Inflammatory macrophage treated with lipopolysaccharide for 1 hour (primary cell): ENCODE results near the gene KCNJ4.
A peak's percentile ranks its signal among the peaks of the same experiment; 100 is the strongest.
"Not testable (repeated sequence)": the region's sequence is repeated elsewhere in the genome, so short reads cannot be mapped to it uniquely, and the experiment has no call there.

Source experiments
- DNase-seq, 2 donors: peaks; one replicate each; pipeline ENCODE4 v3.0.0-alpha.2; 2020 to 2022

The KCNJ4 gene

DNA sequence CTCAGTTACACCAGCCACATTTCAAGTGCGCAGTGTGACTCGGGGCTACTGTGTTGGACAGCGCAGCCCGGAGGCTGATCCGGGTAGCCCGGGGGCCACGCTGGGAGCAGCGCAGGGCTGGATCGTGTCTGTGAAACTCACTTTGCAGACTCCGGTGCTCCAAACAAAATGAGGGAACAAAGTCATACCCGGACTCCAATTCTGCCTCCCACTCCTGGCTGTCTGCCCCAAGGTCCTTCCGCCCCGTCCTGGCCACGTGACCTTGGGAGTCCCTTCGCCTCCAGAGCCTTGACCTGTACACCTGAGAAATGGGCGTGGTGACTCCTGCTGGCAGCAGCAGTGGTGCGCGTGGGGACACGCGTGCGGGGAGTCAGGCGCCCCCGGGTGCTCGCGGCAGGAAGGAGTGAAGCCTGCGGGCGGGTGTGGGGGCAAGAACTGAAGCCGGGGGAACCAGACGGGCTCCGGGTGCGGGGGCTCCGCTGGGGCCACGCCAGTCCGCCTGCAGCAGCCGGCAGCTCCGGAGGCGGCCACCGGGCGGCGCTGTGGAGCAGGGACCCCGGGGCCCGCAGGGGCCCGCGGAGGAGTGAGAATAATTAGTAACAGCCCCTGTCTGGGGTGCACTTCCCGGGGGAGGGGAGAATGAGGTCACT is 42.4 kb downstream of the KCNJ4 start:
- DNase-seq: no peak

DNA sequence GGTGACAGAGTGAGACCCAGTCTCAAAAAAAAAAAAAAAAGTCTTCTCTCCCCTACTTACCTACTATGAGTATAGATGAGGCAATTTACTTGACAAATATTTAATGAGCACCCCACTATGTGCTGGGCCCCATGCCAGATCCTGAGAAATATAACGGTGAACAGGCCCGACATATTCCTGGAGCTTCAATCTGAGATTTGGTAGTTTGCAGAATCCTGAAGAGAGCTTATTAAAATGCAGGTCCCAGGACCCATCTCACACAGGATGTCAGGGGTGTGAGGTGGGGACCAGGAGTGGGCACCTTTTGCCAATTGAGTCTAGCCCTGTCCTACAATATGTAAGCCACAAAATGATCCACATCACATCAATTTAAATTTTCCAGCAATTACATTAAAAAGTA is 44.0 kb downstream of the KCNJ4 start:
- DNase-seq: no peak

DNA sequence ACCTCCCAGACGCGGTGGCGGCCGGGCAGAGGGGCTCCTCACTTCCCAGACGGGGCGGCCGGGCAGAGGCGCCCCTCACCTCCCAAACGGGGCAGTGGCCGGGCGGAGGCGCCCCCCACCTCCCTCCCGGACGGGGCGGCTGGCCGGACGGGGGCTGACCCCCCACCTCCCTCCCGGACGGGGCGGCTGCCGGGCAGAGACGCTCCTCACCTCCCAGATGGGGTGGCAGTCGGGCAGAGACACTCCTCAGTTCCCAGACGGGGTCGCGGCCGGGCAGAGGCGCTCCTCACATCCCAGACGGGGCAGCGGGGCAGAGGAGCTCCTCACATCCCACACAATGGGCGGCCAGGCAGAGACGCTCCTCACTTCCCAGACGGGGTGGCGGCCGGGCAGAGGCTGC is 45.1 kb downstream of the KCNJ4 start:
- DNase-seq: not testable (repeated sequence)

DNA sequence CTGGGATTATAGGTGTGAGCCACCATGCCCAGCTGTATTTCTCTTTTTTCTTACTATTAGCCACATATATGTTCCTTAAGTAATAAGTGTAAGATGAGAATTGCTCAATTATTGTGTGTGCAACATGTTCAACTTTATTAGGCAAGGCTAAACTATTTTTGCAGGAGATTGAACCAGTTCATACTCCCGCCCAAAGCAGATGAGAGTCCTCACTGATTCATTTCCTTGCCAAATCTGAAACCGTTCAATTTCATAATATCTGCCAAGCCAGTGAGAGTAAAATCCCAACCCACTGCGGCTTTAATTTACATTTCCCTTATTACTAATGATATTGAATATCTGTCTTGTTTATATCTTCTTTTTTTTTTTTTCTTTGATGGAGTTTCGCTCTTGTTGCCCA is 48.4 kb downstream of the KCNJ4 start:
- DNase-seq: peak; percentile 89 to 93

DNA sequence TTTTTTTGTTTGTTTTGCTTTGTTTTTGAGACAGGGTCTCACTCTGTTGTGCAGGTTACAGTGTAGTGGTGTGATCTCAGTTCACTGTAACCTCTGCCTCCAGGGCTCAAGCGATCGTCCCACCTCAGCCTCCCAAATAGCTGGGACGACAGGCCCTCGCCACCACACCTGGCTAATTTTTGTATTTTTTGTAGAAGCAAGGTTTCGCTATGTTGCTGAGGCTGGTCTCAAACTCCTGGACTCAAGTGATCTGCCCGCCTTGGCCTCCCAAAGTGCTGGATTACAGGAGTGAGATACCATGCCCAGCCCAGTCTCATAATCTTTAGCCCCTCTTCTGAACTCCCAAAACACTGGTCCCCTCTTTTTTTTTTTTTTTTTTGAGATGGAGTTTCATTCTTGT is 50.6 kb downstream of the KCNJ4 start:
- no peak for DNase-seq

DNA sequence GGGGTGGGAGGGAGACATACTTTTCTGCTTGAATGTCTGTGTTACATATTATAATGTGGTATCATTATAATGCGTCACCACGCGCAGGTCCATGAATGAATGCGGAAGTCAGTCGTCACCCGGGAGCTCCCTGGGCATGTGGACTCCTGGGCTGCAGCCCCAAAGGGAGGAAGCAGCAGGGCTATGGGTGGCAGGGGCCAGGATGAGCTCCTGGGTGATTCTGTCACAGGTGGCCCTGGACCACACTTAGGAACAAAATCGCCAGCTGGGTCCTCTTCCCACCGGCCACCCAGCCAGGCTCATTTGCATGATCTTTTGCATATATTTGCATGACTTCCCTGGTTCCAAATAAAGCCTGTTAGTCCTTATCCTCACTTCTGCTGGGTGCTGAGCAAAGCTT is 51.2 kb downstream of the KCNJ4 start:
- no peak for DNase-seq

DNA sequence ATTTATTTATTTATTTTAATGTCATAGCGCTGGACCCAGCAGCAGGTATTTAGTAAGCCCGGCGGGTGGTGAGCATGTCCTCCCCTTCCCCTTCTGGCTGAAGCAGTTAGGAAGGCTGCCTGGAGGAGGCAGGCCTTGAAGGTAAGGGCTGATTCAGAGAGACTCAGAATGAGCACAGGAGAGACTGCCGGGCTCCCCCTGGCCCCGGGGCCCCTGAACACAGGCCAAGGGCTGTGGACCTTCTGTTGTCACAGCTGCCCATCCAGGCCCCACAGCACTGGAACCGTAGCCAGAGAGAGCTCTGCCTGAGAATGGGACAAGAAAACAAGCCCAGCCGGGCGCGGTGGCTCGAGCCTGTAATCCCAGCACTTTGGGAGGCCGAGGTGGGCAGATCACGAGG is 52.8 kb downstream of the KCNJ4 start:
- DNase-seq: no peak

DNA sequence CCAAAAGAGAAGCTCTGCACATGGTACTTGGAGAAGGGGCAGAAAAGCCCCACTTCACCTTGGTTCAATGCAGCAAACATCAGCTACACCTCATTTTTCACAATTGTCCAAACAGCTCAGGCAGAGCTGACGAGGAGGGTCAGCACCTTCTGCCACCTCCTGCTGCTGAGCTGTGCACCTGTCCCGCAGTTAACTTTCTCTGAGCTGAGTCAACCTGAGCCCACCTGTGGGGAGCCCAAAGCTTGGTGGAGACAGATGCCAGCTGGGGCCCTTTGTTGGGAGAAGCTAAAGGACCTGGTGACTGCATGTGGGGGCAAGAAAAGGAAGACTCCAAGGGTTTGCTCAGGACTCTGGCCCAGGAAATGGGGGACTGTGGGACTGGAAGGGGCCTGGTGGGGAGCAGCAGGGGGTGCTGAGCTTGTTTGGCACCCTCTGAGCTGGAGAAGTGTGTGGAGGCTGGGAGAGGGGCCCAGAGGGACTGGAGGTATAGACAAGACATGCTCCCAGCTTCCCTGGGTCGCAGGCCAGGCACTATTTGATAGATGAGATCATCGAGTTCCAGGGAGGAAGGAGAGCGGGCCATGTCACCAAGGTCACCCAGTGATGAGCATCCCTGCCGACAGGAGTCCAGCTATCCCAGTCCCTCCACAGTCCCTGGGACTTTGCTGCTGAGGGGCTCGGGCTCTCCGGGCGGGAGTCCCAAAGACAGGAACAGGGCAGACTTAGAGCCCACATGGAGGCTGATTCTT is 53.5 kb downstream of the KCNJ4 start:
- DNase-seq: no peak

DNA sequence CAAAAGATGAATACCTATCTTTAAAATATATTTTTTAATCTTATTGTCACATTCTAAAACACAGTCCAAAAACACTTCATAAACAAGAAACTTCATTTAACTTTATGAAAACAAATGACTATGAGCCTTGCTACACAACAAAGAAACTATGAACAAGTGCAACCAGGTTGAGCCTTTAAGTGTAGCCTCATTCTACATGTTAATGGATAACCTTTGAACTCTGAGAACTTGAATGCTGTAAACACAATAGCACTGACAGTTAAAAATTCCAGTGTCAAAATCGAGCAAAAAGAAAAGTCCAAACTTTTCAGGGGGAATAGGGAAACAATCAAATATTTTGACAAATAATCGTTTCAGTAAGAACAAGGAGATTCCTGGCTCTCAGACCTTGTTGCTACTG is 54.7 kb downstream of the KCNJ4 start:
- not testable (repeated sequence) for DNase-seq

DNA sequence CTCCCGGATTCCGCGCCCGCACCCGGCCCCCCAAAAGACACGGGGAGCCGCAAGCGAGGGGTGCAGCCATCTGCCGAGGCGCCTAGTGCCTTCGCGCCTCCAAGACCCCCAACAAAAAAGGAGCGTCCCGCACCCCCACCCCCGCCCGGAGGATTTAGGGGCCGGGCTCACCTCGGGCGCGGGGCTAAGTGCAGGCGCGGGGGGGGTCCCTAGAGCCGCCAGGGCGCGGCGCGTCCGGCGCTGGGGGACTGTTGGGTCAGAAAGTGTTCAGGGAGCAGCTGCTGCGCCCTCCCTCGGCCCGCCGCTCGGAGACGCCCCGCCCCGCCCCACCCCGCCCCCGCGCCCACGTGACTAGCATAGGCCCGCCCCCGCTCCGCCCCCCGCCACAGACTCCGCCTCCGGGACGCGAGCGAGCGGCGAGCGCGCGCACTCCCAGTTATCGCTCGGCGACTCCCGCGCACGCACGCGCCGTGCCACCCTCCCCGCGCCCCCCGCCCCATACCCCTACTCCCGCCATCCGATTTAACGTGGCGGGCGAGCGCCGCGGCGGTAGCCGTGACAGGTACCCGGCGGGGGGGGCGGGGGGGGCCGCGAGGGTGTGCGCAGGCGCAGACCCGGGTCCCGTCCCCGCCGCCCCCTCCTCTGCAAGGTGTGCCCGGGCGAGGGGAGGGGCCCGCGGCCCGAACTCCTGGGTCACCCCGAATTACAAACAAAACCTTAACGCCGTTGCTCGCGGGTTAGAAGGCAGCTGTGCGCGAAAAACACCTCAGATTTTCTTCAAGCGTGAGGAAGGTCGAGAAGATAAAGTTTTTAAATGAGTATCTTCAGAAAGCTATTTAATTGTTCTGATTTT is 56.2 kb downstream of the KCNJ4 start:
- DNase-seq: peak; percentile 69 to 85

DNA sequence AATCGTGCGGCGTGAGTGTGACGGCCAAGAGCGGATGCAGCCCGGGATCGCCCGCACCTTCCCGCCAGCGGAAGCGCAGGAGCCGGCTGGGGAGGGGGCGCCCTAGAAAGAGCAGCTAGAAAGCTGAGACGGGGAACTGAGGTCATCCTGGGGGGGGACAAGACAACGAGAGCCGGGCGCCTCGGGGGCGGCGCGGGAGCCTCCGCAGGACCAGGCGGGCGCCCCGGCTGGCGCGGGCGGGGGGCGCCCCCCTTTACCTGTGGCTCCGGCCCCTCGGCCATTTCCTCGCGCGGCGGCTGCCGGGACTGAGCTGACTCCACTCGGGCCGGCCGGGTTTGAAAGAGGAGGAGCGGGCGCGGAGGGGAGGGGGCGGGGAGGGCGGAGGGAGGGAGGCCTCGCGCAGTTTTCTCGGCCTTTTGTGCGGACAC is 56.8 kb downstream of the KCNJ4 start:
- not testable (repeated sequence) for DNase-seq

DNA sequence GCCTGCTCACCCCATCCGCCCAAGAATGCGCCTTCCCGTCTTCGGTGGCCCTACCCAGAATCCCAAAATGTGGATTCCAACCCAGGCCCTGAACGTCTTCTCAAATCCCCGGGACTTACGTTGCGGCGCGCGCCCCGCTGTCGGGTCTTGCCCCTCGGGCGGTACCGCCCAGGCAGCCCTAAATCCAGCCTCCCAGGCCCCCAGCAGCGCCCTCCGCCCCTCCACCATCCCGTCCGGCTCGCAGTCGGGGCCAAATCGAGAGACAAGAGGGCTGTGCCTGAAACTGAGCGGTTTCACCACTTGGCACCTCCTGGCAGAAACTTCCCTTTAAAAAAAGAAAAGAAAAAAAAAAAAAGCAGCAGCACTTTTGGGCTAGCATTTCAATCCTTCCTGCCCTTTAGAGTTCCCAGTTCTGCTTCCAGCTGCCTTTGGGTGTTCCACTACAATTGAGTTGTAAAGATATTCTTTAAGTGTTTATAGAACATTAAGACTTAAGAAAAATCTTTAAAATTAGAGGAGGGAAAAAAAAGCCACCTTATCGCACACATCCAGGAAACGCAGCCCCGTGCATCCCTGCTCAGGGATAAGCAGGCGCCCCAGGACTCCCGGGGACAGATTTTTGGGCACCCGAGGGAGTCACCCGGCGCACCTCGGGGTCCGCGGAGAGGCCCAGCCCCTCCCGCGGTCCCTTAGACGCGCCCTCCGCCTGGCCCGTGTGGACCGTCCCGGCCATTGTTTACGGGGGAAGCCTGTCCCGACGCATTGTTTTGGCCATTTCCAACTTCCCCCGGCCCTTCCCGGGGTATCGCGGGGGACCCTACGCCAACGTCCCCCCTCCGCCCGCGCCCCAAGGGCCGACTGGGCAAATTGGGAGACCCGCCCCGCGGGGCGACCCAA is 57.6 kb downstream of the KCNJ4 start:
- peak in 1 of 2 donors; percentile 19 for DNase-seq

DNA sequence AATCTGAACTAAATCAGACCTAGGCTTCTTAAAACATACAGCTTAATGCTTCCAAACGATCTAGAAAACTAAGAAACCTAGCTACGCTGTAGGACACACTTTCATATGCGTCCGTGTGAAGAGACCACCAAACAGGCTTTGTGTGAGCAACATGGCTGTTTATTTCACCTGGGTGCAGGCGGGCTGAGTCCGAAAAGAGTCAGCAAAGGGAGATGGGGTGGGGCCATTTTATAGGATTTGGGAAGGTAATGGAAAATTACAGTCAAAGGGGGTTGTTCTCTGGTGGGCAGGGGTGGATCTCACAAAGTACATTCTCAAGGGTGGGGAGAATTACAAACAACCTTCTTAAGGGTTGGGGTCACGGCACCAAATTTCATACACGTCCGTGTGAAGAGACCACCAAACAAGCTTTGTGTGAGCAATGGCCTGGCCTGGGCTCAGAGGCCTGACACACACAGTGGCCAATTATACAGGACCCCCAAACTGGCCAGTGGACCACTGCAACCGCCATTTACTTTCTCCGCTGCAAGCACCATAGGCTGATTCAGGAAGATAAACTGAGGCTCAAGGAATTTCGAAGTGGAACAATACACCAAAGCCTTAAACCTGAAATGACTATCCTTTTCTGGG is 58.4 kb downstream of the KCNJ4 start:
- DNase-seq: not testable (repeated sequence)

DNA sequence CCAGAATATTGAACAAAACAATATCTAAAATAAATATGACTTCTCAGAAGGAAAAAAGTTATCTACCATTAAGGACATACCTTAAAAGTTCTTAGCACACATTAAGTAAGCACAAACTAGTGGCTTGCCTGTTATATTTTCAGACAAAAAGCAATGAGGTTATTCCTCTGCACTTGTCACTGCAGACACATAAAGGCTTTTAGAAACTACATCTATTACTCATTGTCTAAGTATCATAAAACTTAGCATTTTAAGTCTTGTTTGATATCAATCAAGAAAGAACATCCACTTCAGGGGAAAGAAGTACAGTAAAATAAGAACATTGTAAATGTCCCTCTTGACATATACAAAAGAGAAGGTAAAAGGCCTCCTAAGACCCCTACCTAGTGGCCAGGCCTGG is 59.1 kb downstream of the KCNJ4 start:
- DNase-seq: not testable (repeated sequence)

DNA sequence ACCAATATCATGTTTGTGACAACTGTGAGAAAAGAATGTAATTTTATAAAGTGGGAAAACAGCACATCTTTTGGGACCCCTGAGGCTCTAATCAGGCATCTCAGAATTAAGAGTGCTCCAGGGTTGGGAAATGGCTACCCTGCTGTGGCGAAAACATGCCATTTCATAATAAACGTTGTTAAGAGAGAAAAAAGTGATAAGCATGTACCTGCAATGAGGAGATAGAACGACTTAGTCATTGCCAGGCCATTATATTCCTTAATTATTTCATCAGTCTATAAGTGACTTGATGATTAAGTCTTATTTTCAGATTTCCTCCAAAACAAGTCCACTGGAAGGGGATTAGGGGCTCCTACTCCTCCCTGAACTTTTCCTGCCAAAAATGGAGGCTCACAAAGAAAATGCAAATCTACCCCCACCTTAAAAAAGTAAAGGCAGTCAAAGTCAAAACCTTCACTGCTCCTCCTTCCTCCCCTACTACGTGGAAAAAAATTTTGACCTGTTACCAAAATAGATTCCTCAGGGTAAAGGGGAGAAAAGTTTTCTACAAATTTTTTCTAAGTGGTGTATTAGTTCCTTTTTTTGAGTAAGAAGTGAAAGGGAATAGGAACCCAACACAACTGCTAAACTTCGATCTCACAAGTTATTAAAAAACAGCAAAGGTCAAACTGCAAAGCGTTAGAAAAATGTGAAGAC is 59.9 kb downstream of the KCNJ4 start:
- not testable (repeated sequence) for DNase-seq

DNA sequence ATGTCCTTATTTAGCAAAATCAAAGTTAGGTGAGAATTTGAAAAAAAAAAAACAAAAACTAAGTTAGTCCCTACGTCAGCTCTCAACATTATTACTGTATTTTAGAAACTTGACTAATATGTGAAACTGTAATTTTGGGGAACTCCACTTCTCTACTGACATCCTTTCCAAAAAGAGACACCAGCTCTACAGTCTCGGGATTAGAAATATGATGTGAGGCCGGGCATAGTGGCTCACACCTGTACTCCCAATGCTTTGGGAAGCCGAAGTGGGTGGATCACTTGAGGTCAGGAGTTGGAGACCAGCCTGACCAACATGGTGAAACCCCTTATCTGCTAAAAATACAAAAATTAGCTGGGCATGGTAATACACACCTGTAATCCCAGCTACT is 65.6 kb downstream of the KCNJ4 start:
- DNase-seq: not testable (repeated sequence)

DNA sequence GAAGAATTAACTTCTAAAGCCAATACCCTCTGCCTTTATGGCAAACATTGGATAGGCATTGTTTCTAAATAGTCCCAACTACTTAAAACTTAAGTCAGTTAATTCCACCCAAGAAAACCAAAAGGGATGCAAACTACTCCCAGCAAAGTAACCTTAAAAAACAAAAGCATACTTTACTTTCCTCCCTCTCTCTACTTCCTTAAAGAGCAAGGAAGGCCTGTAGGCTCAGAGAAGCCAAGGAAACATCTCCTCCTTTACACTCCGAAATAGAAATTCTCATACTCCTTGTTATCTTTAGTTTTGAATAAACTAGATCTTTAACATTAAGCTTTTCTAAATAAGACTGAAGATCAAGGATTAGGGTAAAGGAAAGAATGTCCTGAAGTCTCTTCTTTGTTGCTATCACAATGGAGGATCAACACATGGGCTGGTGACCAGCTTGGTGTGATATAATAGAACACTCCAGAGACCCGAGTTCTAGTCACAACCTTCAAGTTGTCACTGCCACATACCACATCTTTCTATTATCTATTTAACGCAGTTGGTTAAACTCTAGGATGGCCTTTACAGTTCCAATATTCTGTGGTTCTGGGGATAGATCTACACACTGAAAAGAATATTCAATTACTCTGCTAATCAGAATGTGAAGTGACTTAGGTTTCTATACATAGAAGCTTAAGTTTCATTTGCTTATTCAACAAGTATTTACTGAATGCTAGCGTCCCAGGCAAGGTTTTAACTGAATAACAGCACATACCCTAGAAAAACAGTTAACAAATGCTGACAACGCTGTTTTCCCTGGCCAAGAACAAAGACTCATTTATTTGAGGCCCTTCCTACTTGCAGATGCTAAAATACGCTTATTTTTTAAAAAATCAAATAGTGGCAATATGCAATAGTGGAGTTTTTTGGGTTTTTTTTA is 66.2 kb downstream of the KCNJ4 start:
- DNase-seq: not testable (repeated sequence)

DNA sequence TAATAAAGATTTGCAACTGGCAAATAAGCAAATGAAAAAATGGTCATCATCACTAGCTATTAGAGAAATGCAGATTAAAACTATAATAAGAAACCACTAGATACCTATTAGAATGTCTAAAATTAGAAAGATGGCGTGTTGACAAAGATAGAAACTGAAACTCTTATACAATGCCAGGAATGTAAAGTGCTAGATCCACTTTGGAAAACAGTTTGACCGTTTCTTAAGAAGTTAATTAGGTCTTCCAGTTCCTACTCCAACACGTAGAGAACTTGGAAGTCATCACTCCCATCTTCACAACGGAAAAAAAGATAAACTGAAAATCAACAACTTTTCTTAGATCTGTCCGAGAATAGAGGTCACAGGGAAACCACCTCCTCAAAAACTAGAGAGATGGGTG is 68.1 kb downstream of the KCNJ4 start:
- not testable (repeated sequence) for DNase-seq

DNA sequence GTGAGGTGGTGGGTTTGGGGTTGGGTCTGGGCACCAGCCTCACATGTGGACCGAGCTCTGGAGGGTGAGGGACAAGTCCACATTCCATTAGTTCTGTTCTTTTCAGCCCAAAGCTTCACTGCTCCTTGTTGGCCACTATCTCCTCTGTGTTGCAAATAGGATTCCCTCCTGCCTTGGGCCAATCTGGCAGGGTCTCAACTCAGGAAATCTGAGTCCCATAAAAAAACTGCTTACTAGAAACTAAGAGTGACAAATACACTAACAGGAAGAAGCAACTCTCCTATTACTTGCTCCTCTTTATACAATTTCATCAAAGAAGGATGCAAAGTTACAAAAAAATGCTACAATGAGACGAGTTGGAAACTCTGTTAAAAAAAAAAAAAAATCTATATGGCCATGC is 71.6 kb downstream of the KCNJ4 start:
- no peak for DNase-seq

DNA sequence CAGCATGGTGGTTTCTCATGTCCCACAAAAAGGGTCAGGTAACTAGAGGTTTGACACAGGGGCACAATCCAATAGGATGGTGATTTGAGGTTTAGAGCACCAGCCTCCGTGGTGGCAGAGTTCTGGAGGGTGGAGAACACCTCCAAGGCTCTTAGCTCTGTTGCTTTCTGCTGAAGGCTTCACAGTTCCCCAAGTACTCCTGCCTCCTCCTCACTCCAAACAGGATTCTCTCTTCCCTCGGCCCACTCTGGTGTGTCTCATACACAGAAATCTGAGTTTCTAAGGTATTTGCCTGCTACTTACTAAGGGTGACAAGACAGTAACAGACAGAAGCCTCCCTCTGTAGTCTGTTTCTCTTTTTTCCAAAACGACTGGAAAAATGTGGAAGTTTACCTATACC is 73.6 kb downstream of the KCNJ4 start:
- not testable (repeated sequence) for DNase-seq
